ENCODE results near the gene MLEC.

The MLEC gene, protein sequence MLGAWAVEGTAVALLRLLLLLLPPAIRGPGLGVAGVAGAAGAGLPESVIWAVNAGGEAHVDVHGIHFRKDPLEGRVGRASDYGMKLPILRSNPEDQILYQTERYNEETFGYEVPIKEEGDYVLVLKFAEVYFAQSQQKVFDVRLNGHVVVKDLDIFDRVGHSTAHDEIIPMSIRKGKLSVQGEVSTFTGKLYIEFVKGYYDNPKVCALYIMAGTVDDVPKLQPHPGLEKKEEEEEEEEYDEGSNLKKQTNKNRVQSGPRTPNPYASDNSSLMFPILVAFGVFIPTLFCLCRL

DNA sequence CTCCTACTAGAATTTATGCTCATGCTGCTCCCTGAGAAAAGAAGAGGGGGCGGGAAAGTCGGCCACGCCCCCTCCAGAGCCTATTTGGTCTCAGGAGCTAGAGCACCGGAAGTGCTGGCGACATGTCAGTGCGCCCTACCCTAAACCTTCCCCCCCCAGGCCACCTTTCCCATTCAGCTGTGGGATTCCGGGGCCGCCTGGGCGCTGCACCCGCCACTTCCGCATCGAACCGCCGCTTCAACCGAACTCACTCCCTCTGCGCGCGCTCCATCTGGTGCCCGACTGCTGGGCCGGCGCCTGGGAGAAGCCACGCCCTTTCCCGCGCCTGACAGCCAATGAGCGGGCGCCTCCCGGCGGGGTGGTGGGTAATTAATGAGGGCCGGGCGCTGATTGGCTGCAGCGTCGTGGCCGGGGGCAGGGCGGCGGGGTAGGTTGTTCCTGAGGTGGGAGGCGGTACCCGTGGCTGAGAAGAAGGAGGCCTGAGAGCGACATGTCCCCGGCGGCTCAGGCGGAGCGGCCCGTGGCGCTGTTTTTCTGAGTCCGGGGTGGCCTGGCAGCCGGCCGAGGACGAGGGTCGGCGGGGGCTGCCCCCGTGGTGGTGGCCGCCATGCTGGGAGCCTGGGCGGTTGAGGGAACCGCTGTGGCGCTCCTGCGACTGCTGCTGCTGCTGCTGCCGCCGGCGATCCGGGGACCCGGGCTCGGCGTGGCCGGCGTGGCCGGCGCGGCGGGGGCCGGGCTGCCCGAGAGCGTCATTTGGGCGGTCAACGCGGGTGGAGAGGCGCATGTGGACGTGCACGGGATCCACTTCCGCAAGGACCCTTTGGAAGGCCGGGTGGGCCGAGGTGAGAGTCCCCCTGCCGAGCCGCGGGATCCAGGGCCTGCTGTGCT lies at the start of gene MLEC:
Gene MLEC (plus strand): TSS at position 460 of the 888 bp plus-strand sequence. CDS start 148 bp downstream, at position 608.
- peak; percentile 87 for DNase-seq

DNA sequence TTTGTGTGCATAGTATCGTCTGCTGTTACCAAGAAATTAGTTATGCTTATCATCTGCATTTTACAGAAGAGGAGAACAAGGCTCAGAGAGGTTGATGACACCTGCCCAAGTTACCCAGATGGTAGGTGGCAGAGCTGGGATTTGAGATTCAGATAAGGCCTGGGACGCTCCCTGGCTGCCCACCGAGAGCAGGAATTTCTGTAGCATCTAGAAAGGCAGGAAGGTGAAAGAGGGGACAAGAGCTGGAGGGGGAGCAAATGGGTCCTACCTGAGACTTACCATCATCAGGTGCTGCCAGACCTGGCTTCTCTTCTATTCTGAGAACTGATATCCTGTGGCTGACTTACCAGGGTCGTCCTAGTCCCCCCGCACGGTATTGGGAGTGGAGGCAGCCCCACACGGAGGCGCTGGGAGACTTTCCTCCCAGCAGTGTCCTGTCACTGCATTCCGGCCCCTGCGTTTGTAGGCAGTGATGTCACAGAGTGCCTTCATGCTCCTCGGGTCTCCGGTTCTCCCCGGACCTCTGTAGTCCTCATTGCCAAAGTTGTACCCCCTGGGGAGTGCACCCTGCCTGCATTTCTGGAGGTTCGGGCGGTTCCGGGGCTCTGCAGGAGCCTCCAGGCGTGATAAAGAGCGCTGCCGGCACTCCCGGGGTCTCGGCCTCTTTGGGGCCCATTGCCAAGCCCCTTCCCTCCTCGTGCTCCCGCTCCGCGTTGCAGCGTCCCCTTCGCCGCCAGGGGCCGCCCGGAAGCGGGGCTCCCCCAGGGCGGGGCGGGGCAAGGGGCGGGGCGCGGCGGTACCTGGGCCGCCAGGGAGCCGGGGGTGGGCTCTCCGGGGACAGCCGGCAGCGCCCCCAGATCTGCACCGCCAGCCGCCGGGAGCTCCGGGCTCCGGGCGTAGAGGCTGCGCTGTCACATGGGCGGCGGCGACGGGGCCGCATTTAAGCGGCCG lies 46.9 kb upstream of the MLEC start, which contains the start of gene CABP1:
Gene CABP1 (plus strand): TSS at position 856 of the 951 bp plus-strand sequence. CDS start 60 bp downstream, at position 916.
- DNase-seq = peak; percentile 65

DNA sequence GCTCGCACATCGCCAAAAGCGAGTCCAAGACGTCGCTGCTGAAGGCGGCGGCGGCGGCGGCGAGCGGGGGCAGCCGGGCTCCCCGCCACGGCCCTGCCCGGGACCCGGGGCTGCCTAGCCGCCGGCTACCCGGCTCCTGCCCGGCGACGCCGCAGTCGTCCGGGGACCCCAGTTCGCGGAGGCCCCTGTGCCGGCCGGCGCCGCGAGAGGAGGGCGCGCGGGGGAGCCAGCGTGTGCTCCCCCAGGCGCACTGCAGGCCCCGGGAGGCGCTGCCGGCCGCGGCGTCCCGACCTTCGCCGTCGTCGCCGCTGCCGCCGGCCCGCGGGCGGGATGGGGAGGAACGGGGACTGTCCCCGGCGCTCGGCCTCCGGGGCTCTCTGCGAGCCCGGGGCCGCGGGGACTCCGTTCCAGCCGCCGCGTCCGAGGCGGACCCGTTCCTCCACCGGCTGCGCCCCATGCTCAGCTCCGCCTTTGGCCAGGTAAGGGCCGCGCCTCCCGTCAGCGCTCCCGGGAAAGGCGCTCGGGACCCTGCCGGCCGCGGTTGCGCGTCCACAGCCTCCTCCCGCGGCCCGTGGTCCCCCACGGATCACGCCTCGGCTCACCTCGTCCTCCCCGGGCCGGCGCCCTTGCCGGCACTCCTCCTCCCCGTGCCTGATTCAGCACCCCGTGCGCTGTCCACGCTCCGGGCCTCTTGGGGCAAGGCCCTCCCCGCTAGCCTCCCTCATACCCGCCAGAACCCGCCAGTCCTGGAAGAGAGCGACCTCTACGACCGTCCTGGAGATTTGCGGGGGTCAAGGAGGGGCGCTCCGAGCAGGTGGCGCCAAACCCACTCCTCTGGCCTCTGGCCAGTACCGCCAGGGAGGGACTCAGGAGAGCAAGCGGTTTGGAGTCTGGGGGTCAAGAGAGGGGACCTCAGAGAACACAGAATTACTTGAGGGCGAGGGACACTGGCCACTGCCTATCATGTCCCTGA lies 45.8 kb upstream of the MLEC start:
- peak; percentile 59 for DNase-seq

DNA sequence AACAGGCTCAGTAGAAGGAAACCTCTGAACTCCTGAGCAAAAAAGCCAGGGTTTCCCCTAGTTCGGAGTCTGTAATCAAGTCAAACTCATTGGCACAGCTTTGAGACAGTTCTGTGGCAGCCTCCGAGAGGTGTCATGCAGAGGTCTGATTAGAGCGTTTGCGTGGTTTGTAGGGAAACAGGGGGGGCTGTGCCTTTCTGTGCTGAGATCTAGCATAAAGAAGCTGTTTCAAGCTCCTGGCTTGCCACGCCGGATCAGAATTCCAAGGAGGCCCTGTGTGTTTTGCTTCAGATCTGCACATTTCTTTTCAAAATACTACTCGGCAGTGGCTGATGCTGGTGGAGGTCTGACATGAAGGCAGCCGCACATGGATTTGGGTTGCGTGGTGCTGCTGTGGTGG lies 44.8 kb upstream of the MLEC start:
- DNase-seq = no peak

DNA sequence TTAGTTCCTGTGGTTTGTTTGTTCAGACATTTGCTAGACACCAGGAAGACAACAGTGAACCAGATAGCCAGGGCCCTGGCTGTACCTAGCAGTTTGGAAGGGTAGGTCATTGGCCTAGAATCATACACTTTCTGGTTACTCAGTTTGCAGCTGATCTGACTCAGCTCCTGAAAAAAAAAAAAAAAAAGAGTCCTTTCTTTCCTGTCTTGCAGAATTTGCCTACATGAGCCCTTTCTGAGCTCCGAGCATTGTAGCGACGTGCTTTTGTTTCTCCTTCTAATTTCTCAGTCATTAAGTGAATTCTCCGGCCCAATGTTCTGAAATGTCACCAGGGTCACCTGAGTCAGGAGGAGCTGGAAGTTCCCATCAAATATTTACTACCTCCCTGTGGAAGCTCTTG lies 44.1 kb upstream of the MLEC start:
- DNase-seq = no peak

DNA sequence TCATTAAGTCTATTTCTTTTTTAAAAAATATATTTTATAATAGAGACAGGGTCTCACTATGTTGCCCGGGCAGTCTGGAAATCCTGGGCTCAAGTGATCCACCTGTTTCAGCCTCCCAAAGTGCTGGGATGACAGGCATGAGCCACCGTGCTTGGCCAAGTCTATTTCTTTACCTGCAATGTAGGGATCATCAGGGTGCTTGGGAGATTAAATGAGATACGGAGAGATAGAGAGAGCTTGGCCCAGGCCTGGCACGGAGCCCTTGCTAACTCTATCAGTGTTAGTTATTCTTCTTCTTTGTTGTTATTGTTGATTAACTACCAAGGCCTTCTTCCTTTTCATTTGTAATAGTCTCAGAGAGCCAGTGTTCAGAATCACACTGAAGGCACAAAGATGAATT lies 43.4 kb upstream of the MLEC start:
- DNase-seq = no peak

DNA sequence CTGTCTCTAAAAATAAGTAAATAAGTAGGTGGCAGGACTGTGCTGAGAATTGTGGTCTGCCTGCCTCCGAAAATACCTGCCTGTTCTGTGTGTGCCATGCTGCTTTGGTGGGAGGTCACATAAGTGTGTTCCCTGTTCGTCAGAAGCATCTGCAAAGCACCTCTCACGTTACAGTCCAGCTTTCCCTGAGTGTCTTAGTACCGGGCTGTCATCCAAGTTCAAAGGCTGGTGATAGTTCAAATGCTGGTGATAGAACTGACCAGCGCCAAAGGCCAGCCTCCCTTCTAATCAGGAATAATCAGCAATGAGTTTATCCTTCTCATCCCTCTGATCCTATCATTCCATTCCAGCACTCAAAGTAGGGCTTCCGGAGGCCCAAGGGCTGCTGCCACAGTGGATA lies 40.9 kb upstream of the MLEC start:
- no peak for DNase-seq

DNA sequence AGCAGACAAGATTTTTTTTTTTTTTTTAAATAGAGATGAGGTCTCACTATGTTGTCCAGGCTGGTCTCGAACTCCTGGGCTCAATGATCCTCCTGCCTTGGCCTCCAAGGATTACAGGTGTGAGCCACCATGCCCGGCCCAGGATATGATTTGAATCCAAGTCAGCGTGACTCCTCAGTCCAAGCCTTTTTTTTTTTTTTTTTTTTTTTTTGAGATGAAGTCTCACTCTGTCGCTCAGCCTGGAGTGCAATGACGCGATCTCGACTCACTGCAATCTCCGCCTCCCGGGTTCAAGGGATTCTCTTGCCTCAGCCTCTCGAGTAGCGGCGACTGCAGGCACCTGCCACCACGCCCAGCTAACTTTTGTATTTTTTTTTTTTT lies 39.6 kb upstream of the MLEC start:
- no peak for DNase-seq

DNA sequence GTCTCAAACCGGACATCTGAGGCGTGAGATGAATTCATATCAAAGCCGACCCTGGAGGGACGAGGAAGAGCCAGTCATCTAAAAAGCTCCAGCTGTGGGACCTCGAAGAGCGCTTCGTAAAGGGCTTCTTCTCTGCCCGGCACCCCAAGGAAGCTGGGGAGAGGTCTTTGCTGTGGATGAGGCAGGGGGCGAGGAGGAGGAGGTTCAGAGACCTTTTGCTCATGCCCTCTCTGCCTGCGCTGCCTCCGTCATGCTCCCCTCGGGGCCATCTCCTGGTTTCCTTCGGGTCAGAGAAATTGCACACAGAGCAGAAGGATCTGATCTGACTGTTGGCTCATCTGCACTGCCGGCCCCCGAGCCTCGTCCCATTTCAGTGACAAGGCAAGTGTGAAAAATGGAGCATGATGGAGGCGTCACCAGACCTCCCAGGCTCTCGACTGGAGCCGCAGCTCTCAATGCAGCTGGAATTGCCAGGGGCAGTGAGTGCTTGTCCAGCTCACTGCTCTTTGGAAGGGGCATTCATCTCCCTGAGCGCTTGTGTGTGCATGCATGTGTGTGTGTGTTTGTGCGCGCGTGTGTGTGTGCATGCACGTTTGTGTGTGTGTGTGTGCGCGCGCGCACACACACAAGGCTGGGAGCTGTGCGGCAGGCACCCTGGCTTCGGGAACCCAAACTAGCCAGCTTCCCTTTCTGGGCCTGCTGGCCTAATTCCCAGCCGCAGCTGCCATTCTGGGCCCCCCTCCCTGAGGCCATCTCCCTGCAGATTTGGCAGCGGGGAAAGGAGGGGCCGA lies 37.3 kb upstream of the MLEC start:
- DNase-seq = no peak

DNA sequence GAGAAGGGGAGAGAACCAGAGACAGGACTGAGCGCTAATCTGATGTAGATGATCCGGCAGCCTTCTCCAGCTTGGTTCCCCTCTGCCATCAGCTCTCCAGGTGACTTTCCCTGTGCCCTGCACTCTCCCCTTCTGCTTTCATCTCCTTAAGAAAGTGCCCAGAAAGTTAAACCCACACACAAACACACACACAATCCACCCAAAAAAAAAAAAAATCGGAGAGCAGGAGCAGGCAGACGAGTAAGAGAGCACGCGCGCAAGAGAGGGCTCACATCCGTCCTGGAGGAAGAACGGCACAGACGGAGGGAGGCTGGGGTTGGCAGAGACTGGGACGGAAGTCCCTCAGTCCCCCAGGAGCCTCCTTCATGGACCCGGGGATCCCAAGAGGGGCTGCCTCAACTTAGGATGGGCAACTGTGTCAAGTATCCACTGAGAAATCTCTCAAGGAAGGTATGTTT lies 36.7 kb upstream of the MLEC start:
- no peak for DNase-seq

DNA sequence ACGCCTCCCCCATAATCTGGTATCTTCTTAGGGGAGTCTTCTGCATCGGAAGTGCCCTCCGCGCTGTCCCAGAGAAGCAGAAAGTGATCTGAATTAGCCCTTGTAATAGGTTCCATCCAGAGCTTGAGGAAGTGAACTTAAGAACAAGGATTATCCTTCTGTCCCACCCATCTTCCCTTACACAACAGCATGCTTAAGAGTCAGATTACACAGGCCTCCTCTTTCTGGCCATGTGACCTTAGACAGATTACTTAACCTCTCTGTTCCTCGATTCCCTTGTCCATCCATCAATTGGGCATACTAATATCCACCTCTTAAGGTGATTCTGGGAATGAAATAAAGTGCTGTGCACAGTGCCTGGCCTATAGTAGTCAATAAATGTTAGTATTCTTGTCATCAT lies 35.1 kb upstream of the MLEC start:
- DNase-seq = no peak

DNA sequence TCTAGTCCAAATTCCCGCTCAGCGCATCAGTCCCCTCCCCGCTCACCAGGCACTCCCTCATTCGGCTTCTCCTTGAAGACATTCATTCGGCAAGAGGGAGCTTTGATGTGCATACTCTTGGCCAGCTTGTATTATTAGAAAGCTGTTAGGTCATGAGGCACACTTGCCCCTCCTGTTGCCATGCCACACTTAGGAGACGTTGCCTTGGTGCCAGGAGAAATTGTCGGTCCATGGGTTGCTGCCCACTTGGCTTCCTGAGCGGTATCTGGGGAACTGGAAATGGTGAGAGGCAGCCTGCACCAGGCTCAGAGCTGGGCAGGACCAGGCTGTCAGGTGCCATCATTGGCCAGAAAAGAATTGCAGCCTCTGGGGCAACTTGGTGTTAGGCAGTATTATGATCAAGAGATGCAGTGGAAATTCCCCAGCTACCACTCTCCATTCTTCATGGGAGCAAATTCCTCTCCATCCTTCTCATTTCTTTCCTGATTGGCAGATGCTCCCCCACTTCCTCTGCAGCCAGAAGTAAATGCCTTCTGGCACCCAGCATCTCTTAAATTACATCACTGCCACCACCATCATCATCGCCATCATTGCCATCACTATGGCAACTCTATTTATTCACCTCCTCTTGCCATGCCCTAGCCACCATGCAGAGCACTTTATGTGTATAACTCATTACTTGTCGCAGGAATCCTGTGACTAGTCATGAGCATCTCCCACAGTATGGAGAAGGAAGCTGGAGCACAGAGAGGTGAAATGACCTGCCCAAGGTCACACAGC lies 34.1 kb upstream of the MLEC start:
- no peak for DNase-seq

DNA sequence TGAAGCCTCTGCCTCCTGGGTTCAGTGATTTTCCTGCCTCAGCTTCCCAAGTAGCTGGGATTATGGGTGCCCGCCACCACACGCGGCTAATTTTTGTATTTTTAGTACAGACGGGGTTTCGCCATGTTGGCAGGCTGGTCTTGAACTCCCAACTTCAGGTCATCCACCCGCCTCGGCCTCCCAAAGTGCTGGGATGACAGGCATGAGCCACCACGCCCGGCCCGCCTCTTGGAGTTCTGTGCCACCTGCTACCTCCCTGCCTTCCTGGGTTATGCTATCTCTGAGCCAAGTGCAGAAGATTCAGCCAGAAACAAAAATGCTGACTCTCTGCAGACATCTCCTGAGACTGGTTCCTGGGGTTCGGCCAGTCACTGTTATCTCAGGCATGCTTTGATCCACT lies 33.3 kb upstream of the MLEC start:
- no peak for DNase-seq

DNA sequence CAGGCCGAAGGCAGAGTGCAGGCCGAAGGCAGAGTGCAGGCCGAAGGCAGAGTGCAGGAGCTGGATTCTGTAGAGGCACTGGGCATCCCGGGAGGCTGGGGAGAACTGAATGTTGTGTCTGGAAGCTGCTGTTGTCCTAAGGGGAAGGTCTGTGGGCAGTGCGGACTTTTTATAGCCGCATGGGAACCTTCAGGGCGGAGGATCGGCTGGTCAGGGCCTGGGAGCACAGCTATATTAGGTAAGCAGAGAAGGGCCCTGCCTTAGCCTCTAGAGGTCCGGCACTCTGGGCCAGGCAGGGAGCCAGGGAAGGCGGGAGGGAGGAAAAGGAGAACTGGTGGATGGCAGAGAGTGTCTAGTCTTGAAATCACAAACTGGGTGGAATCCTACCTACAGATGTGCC lies 32.3 kb upstream of the MLEC start:
- no peak for DNase-seq

DNA sequence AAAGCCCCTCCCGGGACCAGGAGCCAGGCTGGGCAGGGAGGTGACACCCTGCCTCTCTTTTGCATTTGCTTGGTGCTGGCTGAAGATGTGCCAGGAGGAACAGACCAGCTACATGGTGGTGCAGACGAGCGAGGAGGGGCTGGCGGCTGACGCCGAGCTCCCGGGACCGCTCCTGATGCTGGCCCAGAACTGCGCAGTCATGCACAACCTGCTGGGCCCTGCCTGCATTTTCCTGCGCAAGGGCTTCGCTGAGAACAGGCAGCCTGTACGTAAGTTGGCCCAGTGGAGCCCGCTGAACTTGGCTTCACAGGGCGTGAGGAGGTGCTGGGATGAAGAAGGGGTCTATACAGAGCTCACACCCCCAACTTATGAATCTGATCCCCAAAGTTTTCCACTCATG lies 30.9 kb upstream of the MLEC start:
- DNase-seq = no peak

DNA sequence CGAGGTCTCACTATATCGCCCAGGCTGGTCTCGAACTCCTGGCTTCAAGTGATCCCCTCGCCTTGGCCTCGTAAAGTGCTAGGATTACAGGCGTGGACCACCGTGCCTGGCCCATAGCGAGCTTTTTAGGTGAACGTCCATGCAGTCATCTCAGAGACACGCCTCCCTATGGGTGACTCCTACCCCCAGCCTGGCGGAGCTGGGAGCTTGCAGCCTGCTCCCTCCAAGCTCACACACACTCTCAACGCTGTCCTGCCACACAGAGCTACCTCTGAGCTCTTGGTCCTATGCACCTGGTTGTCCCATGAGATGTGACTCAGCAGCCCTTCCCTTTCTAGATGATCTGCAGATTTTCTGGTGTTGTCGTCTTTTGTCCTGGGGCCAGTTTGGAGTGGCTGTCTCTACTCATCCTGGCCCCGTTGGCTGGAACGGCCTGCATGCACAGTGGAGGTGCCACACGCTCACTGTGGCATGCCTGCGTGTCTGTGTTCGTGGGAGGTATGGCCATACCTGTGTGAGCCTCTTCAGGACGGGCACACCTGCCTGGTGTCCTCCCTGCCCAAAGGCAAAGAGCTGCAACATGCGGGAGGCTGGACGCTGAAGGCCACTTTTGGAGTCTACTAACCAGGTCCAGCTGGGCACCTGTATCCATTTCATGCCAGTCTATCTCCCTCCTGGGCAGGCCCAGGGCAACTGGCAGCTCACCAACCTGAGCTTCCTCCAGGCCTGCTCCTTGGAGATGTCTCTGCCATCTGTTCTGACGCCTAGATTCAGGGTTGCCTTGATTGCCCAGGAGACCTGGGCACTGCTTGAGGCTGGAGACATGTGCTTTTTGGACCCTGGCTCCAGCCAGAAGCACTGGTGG lies 28.4 kb upstream of the MLEC start:
- DNase-seq = no peak

DNA sequence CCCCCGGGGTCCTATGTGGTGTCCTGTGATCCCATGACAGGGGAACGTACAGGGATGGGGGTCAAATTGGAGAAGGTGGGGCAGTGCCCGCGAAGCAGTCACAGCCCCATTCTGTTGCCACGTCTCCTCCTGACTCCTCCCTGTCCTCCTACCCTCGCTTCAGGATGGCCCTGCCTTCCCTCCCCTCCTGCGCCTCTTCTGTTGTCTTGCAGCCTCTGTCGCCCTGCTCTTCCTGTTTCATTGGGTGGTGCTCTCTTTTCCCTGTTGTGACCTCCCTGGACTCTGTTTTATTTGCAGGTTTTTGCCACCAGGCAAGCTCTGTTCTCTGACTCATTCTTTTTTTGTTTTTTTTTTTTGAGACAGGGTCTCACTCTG lies 27.8 kb upstream of the MLEC start:
- no peak for DNase-seq

DNA sequence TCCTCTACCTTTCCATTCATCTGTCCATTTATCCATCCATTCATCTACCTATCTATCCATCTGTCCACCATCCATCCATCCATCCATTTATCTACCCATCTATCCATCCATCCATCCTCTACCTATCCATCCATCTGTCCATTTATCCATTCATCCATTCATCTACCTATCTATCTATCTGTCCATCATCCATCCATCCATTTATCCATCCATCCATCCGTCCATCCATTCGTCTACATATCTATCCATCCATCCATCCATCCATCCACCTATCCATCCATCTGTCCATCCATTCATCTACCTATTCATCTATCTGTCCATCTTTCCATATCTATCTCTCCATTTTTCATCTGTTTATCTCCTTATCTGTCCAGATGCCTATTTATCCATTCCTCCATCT lies 25.5 kb upstream of the MLEC start:
- DNase-seq = no peak

DNA sequence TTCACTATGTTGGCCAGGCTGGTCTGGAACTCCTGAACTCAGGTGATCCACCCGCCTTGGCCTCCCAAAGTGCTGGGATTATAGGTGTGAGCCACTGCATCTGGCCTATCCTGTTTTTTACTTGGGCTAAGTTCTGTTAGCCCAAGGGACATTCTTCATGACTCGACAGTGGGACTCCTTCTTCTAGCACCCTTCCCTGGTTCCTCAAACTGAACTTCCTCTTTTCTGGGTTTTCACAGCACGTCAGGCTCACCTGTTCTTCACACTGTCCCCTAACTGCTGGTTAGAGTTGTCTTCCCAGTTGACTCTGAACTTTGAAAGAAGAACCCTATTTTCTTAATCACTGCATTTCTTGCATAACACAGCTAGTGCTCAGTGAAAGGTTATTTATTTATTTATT lies 24.1 kb upstream of the MLEC start:
- no peak for DNase-seq
